SH-SY5Y (cell line): Measurements from ENCODE around the gene TYRO3.

Experiments used
- GATA2 ChIP-seq: IDR thresholded peaks from 2 replicates; pipeline ENCODE4 v1.6.1; 2011; ENCODE audit warnings: mild to moderate bottlenecking, low read depth, low read length
- GATA3 ChIP-seq: IDR thresholded peaks from 2 replicates; pipeline ENCODE4 v1.6.1; 2011; ENCODE audit warnings: low read depth, mild to moderate bottlenecking, low read length, moderate library complexity

GRCh38 chr15:41517895-41518449, 41.0 kb upstream of the TYRO3 start:
- TF ChIP-seq GATA3 (no peak), GATA2 (no peak)
